Heart left ventricle (tissue), 16 donors: Measurements from ENCODE around the gene HS3ST5. TPM values are rescaled to one million over a fixed set of nuclear protein-coding genes. Genes with fewer than 3 reads are reported as not detected.
A peak's percentile ranks its signal among the peaks of the same experiment; 100 is the strongest.

ENCODE experiments used
- ATAC-seq, 4 donors: fragments of 200-7000 bp; cut with Tn5 transposase; one replicate each; pipeline ENCODE4 v1.9.1; 2020 to 2022; ENCODE audit warnings: moderate library complexity in 4 of 4, mild to moderate bottlenecking in 3 of 4, moderate number of reproducible peaks in 1 of 4
- DNase-seq, 5 donors: peaks; one replicate each; pipeline ENCODE4 v3.0.0-alpha.2; 2020
- H3K27ac ChIP-seq, 12 donors: fragments of 200-600 bp; sonication (generic) in 4 of 12; one replicate each; pipeline versions ENCODE4 v1.5.0 to v1.8.0; 2016 to 2022; ENCODE audit warnings: mild to moderate bottlenecking in 2 of 12
- H3K27me3 ChIP-seq, 9 donors: fragments of 200-600 bp; sonication (generic) in 2 of 9; one replicate each; pipeline versions ENCODE4 v1.5.1 to v1.8.0; 2016 to 2022; ENCODE audit warnings: mild to moderate bottlenecking in 3 of 9
- H3K36me3 ChIP-seq, 9 donors: fragments of 200-600 bp; sonication (generic) in 2 of 9; one replicate each; pipeline versions ENCODE4 v1.5.0 to v1.8.0; 2018 to 2022; ENCODE audit warnings: mild to moderate bottlenecking in 2 of 9
- H3K4me1 ChIP-seq, 12 donors: fragments of 200-600 bp; sonication (generic) in 4 of 12; one replicate each; pipeline versions ENCODE4 v1.5.0 to v1.8.0; 2016 to 2022; ENCODE audit warnings: mild to moderate bottlenecking in 3 of 12
- H3K4me3 ChIP-seq, 12 donors: fragments of 200-600 bp; sonication (generic) in 4 of 12; one replicate each; pipeline versions ENCODE4 v1.5.0 to v1.8.0; 2017 to 2022; ENCODE audit warnings: mild to moderate bottlenecking in 9 of 12, moderate library complexity in 4 of 12
- H3K9me3 ChIP-seq, 12 donors: fragments of 200-600 bp; sonication (generic) in 4 of 12; one replicate each; pipeline versions ENCODE4 v1.5.0 to v1.8.0; 2016 to 2022; ENCODE audit warnings: mild to moderate bottlenecking in 1 of 12
- CTCF ChIP-seq, 12 donors: fragments of 200-600 bp; sonication (generic) in 4 of 12; IDR thresholded peaks; one replicate each; pipeline versions ENCODE4 v1.5.0 to v1.8.0; 2018 to 2022; ENCODE audit warnings: antibody characterized with exemption in 12 of 12, mild to moderate bottlenecking in 5 of 12
- POLR2A ChIP-seq, 2 donors: fragments of 450-650 bp; IDR thresholded peaks; one replicate each; pipeline ENCODE4 v1.6.1; 2017; ENCODE audit warnings: antibody characterized with exemption in 2 of 2, mild to moderate bottlenecking in 2 of 2, moderate library complexity in 2 of 2
- WGBS, 4 donors: extraction: QIAGEN DNeasy Blood & Tissue Kit in 2 of 4; methylation state at CpG; one replicate each; pipeline versions ENCODE4 v1.1.5 to v1.1.7; 2013 to 2018; 5-methylcytosine and 5-hydroxymethylcytosine counted together
- intact Hi-C, 10 donors: fragments of 100-400 bp; cut with DNase I; formaldehyde crosslinking; loops; one replicate each; pipeline versions ENCODE4 v1.11.1 to v1.14.2; 2022
- polyA plus RNA-seq, 2 donors: library from polyadenylated mRNA; stranded (reverse); fragments of 200-250 nt; gene quantifications; one replicate each; pipeline ENCODE4 v1.2.3, GENCODE V29; 2013
- total RNA-seq, 9 donors: library from RNA; depleted of rRNA in 2 of 9; stranded (reverse); fragments of >200 nt in 2 of 9; fragmentation: NEBNext Ultra II Directional in 3 of 9; extraction: Animal tissue kit (Norgen Biotek cat#: 25700) in 3 of 9; gene quantifications; one replicate each; pipeline versions ENCODE4 v1.1.0 to v1.2.4, GENCODE V29; 2016 to 2023
- donor health status: ischemic (EF 13 %, LVEDD 7.1; RV severe dilation, severe dysfunction).
- donor health status: healthy with polysubstance abuse.
- donor health status: DM: no; HTN: yes; CAD: no.
- donor health status: DM: no; HTN: no; CAD: no.
- donor health status: ischemic (EF 25% LVEDD 6.9; RV normal size, moderate dysfunction).
- donor health status: ischemic (EF 25% LVEDD 5.7; RV mildly dilated, moderate dysfunction).
- donor health status: healthy.
- donor health status: DM: yes; HTN: yes; CAD: no.
- donor health status: ischemic (EF 35%, LVEDD 5.7; RV mildly dilated, moderate dysfunction).
- donor health status: nonischemic (EF 11% LVEDD 7.7; RV severe dilation, severe dysfunction).
- donor health status: DM: yes; HTN: yes; CAD: no.
- donor health status: PGD.
- donor health status: ischemic (EF 29% LVEDD 5.4; RV normal size, mild dysfunction).
- donor health status: nonischemic (EF 23%, LVEDD 6.1; RV moderate dilation, normal function).

Gene HS3ST5
- total and polyA plus RNA-seq, 11 donors, result not detected

GRCh38 chr6:114064862-114065261, 278.0 kb downstream of the HS3ST5 start:
- TF ChIP-seq CTCF (IDR thresholded peaks at IDR 0.05), result no peak
- TF ChIP-seq POLR2A (IDR thresholded peaks at IDR 0.05), result no peak
- no peak overlapping the region for H3K4me3 ChIP-seq
- intact Hi-C loops, result no loop called here

GRCh38 chr6:114063956-114064355, 278.9 kb downstream of the HS3ST5 start:
- WGBS, 4 donors, result 87 to 97% (median 96%) methylated on average over 1 of the region's 1 CpG
- intact Hi-C loops, result no loop called here
- ATAC-seq, result no peak

More at GRCh38 chr6:114064862-114065261, 278.0 kb downstream of the HS3ST5 start:
- WGBS, 4 donors, result 88 to 94% (median 93%) methylated on average over 2 of the region's 2 CpGs
- no peak overlapping the region for H3K27ac ChIP-seq
- peaks cover 0 to 8% (median 0%) of the 10 kb centered on the region in 12 donors for H3K4me1 ChIP-seq
- no peak for DNase-seq
- no peaks in the 10 kb centered on the region for H3K36me3 ChIP-seq
- ATAC-seq, result peak in 1 of 4 donors; percentile 18
- H3K9me3 ChIP-seq, result no peaks in the 10 kb centered on the region
- H3K27me3 ChIP-seq, result no peaks in the 10 kb centered on the region

GRCh38 chr6:114062199-114062598, 280.6 kb downstream of the HS3ST5 start:
- WGBS, 4 donors, result 65 to 72% (median 70%) methylated on average over 5 of the region's 5 CpGs
- no peak overlapping the region for H3K27ac ChIP-seq
- DNase-seq (no peak), ATAC-seq (no peak)
- no peaks in the 10 kb centered on the region for H3K27me3 ChIP-seq
- peaks cover 0 to 8% (median 0%) of the 10 kb centered on the region in 12 donors for H3K4me1 ChIP-seq
- TF ChIP-seq CTCF (IDR thresholded peaks at IDR 0.05) (no peak), POLR2A (IDR thresholded peaks at IDR 0.05) (no peak)
- H3K4me3 ChIP-seq, result no peak overlapping the region
- intact Hi-C loops, result no loop called here
- H3K36me3 ChIP-seq, result no peaks in the 10 kb centered on the region
- no peaks in the 10 kb centered on the region for H3K9me3 ChIP-seq

More at GRCh38 chr6:114063956-114064355, 278.9 kb downstream of the HS3ST5 start:
- Histone ChIP-seq H3K27ac (no peak overlapping the region), H3K27me3 (no peaks in the 10 kb centered on the region), H3K4me1 (peaks cover 0 to 8% (median 0%) of the 10 kb centered on the region in 12 donors), H3K4me3 (no peak overlapping the region), H3K36me3 (no peaks in the 10 kb centered on the region), H3K9me3 (no peaks in the 10 kb centered on the region)
- TF ChIP-seq POLR2A (IDR thresholded peaks at IDR 0.05) (no peak), CTCF (IDR thresholded peaks at IDR 0.05) (no peak)
- no peak for DNase-seq

- DNase-seq (no peak), ATAC-seq (no peak)
- H3K27ac ChIP-seq, result no peak overlapping the region
- intact Hi-C loops, result no loop called here
- H3K4me1 ChIP-seq, result peaks cover 0 to 8% (median 0%) of the 10 kb centered on the region in 12 donors
- no peaks in the 10 kb centered on the region for H3K9me3 ChIP-seq
- H3K36me3 ChIP-seq, result no peaks in the 10 kb centered on the region
- no peaks in the 10 kb centered on the region for H3K27me3 ChIP-seq
- H3K4me3 ChIP-seq, result no peak overlapping the region
- TF ChIP-seq POLR2A (IDR thresholded peaks at IDR 0.05), result no peak
- 89 to 96% (median 95%) methylated on average over 4 of the region's 4 CpGs for WGBS, 4 donors
Observed at GRCh38 chr6:114061741-114062140, 281.1 kb downstream of the HS3ST5 start.

GRCh38 chr6:114061116-114061515, 281.7 kb downstream of the HS3ST5 start:
- intact Hi-C loops, result no loop called here
- Histone ChIP-seq H3K9me3 (no peaks in the 10 kb centered on the region), H3K36me3 (no peaks in the 10 kb centered on the region), H3K4me3 (no peak overlapping the region), H3K4me1 (peaks cover 0 to 8% (median 0%) of the 10 kb centered on the region in 12 donors), H3K27ac (no peak overlapping the region), H3K27me3 (no peaks in the 10 kb centered on the region)
- TF ChIP-seq POLR2A (IDR thresholded peaks at IDR 0.05), result no peak
- no peak for TF ChIP-seq CTCF (IDR thresholded peaks at IDR 0.05)
- ATAC-seq, result no peak
- 45 to 60% (median 55%) methylated on average over 1 of the region's 1 CpG for WGBS, 4 donors
- DNase-seq, result no peak
